Measurements from ENCODE around the gene FBXL3. TPM values are rescaled to one million over a fixed set of nuclear protein-coding genes. Genes with fewer than 3 reads are reported as not detected.

Gene FBXL3
- total RNA-seq, 2 donors from 2014 or later, result 27.9 to 52.9 TPM

DNA sequence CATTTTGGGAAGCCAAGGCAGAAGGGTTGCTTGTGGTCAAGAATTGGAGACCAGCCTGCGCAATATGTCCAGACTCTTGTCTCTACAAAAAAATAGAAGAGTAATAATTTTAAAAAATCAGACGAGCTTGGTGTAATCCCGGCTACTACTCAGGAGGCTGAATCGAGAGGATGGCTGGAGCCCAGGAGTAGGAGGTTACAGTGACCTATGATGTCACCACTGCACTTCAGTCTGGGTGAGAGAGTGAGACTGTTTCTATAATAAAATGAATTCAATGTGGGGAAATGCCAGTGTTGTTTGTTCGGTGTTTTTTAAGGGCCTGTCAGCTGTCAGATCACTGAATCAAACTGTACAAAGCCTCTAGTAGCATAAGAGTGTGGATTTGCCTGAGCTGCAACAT lies 1.2 kb upstream of the FBXL3 start:
- Histone ChIP-seq H3K4me3 (no peak overlapping the region), H3K9ac (ENCODE audit: low read depth in 2 of 2, low read length in 2 of 2) (no peak overlapping the region), H3K4me1 (peaks cover 7% of the 10 kb centered on the region), H3K27ac (no peak overlapping the region), H3K27me3 (no peaks in the 10 kb centered on the region), H3K36me3 (no peaks in the 10 kb centered on the region), H3K9me3 (no peaks in the 10 kb centered on the region)
- DNase-seq, result no peak
- TF ChIP-seq, protein P1, sequence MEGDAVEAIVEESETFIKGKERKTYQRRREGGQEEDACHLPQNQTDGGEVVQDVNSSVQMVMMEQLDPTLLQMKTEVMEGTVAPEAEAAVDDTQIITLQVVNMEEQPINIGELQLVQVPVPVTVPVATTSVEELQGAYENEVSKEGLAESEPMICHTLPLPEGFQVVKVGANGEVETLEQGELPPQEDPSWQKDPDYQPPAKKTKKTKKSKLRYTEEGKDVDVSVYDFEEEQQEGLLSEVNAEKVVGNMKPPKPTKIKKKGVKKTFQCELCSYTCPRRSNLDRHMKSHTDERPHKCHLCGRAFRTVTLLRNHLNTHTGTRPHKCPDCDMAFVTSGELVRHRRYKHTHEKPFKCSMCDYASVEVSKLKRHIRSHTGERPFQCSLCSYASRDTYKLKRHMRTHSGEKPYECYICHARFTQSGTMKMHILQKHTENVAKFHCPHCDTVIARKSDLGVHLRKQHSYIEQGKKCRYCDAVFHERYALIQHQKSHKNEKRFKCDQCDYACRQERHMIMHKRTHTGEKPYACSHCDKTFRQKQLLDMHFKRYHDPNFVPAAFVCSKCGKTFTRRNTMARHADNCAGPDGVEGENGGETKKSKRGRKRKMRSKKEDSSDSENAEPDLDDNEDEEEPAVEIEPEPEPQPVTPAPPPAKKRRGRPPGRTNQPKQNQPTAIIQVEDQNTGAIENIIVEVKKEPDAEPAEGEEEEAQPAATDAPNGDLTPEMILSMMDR (IDR thresholded peaks at IDR 0.05), result no peak
- intact Hi-C loops (cut with DNase I), result loop anchor here (5.0 kb wide), 1 partner anchor 36 kb away; the partner anchor contains the start of gene CLN5

DNA sequence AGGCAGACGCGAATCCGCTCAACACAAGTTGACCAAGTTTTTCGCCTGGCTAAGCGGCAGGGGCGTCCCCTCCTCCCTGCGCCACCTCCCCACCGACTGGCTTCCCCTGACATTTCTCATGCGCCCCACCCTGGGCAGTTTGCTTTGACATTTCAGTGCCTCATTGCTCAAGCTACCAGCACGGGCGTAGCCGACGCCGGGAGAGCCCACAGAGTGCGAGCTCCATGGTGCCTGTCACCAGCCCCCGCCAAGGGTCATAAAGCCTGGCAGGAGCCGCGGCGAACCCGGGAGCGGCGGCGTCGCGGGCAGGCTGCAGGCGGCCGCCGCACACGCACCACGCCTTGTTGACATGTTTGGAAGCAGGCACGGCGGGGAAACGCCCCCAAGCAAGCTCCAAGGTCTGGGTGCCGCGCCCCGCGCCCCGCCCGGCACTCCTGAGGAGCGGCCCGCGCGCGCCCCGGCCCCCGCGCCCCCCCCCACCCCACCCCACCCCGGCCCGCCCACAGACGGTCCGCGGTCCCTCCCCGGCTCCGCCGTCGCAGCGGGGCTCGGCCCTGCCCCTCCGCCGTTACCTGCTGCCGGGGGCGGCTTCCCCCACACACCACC lies 601 bp downstream of the FBXL3 start:
- TF ChIP-seq, protein P1 (IDR thresholded peaks at IDR 0.05), result no peak
- intact Hi-C loops (cut with DNase I), result loop anchor here (5.0 kb wide), 1 partner anchor 34 kb away; the partner anchor contains the start of gene CLN5
- peak overlapping the region; percentile 86 for H3K4me3 ChIP-seq
- H3K27ac ChIP-seq, result peak overlapping the region; percentile 100
- peak overlapping the region; percentile 88 to 98 for H3K9ac ChIP-seq (ENCODE audit: low read depth in 2 of 2, low read length in 2 of 2)
- H3K36me3 ChIP-seq, result no peaks in the 10 kb centered on the region
- no peaks in the 10 kb centered on the region for H3K27me3 ChIP-seq
- DNase-seq, result peak; percentile 93
- H3K4me1 ChIP-seq, result peaks cover 13% of the 10 kb centered on the region
- H3K9me3 ChIP-seq, result no peaks in the 10 kb centered on the region

DNA sequence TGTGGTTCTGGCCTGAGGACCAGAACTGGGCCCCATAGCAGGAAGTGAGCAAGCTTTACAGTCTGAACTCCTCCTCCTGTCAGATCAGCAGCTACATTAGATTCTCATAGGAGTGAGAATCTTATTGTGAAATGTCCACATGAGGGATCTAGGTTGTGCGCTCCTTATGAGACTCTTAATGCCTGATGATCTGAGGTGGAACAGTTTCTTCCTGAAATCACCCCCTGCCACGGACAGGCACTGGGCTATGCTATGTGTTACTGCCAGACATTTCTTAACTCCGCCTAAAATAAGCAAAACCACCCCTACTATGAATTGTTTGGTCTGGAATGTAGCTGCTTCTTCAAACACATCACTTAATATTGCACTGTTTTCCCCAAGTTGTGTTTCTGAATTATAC lies 4.6 kb downstream of the FBXL3 start:
- intact Hi-C loops (cut with DNase I), result no loop called here
- Histone ChIP-seq H3K27me3 (no peaks in the 10 kb centered on the region), H3K4me3 (no peak overlapping the region), H3K36me3 (no peaks in the 10 kb centered on the region), H3K9ac (ENCODE audit: low read depth in 2 of 2, low read length in 2 of 2) (no peak overlapping the region), H3K4me1 (peaks cover 13% of the 10 kb centered on the region), H3K9me3 (no peaks in the 10 kb centered on the region), H3K27ac (no peak overlapping the region)
- DNase-seq, result no peak
- TF ChIP-seq, protein P1 (IDR thresholded peaks at IDR 0.05), result no peak

DNA sequence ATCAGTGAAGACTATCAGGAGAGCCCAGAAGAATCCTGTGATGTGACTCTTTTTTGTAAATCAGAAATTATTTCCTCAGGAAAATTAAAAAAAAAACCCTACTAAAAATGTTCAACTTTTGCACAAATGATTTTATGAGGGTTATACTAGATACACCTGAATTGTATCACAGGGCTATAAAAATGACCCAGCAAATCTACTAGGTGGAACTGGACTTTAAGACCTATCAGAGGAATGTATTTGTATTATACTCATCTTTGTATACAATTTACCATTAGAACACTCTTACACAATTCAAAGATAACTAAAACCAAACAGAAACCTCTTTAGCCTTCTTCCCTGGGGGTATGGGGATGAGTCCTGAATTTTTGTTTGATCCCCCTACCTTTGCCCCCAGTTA lies 7.2 kb downstream of the FBXL3 start:
- no peak for DNase-seq
- no peak overlapping the region for H3K27ac ChIP-seq
- no peak overlapping the region for H3K9ac ChIP-seq (ENCODE audit: low read depth in 2 of 2, low read length in 2 of 2)
- H3K36me3 ChIP-seq, result peaks cover 6% of the 10 kb centered on the region
- no peaks in the 10 kb centered on the region for H3K9me3 ChIP-seq
- intact Hi-C loops (cut with DNase I), result no loop called here
- TF ChIP-seq, protein P1 (IDR thresholded peaks at IDR 0.05), result no peak
- H3K4me3 ChIP-seq, result no peak overlapping the region
- H3K4me1 ChIP-seq, result peaks cover 6% of the 10 kb centered on the region
- H3K27me3 ChIP-seq, result no peaks in the 10 kb centered on the region

DNA sequence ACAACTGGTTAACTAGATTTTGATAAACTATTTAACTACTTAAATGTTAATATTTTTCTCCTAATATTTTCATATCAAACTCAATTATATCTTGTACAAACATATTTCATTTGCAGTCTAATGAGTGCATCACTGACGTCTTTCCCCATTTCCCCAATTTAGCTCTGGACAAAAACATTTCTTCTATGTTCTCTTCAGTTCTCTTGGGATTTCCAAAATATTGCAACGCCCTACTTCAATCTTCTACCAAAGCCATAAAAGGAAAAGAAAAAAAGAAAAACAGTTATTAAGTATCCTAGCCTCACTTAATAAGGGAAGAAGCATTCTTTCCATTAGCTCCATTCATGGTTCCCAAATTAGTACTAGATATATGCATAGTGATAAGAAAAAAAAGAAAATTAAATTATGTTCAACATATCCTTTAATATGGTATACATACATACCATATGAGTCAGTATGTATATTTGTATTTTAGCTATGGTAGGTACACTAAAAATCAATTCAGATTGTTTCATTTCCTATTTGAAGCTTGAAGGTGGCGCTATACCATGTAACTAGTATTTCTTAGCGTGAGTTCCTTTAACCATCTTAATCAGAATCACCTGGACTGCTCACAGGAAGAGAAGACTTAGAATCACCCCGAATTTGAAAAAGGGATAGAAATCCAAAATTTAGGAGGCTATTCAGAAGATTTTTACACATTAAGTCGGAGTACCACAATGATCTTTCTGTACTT lies 9.9 kb downstream of the FBXL3 start:
- H3K4me3 ChIP-seq, result no peak overlapping the region
- TF ChIP-seq, protein P1 (IDR thresholded peaks at IDR 0.05), result no peak
- peaks cover 11% of the 10 kb centered on the region for H3K36me3 ChIP-seq
- no peak overlapping the region for H3K27ac ChIP-seq
- no peaks in the 10 kb centered on the region for H3K27me3 ChIP-seq
- intact Hi-C loops (cut with DNase I), result no loop called here
- H3K9ac ChIP-seq (ENCODE audit: low read depth in 2 of 2, low read length in 2 of 2), result no peak overlapping the region
- no peaks in the 10 kb centered on the region for H3K4me1 ChIP-seq
- no peak for DNase-seq
- H3K9me3 ChIP-seq, result no peaks in the 10 kb centered on the region

All from colonic mucosa (tissue), 4 donors.